Measurements from ENCODE around the gene NRXN3. TPM values are rescaled to one million over a fixed set of nuclear protein-coding genes. Genes with fewer than 3 reads are reported as not detected.

NRXN3 gene
- total RNA-seq, 1 experiment from 2014 or later, result not detected

- Mint-ChIP-seq H3K9me3 (ENCODE audit: low read depth, unreplicated experiment) (no peaks in the 10 kb centered on the region), H3K27ac (ENCODE audit: unreplicated experiment) (no peak overlapping the region), H3K27me3 (ENCODE audit: unreplicated experiment) (peaks cover 100% of the 10 kb centered on the region)
These were observed 14.0 kb downstream of the NRXN3 start for GRCh38 chr14:78184157-78184556.

GRCh38 chr14:78186277-78186676 is 16.1 kb downstream of the NRXN3 start:
- no peak for DNase-seq
- BruUV-seq (replicated peaks), result no TSS peak
- no peaks in the 10 kb centered on the region for H3K36me3 Mint-ChIP-seq (ENCODE audit: insufficient read depth, unreplicated experiment)
- H3K4me3 Mint-ChIP-seq (ENCODE audit: low read depth, unreplicated experiment), result no peak overlapping the region
- H3K27ac Mint-ChIP-seq (ENCODE audit: unreplicated experiment), result no peak overlapping the region
- intact Hi-C loops (cut with micrococcal nuclease; ENCODE audit: unreplicated experiment), result no loop called here
- no peaks in the 10 kb centered on the region for H3K9me3 Mint-ChIP-seq (ENCODE audit: low read depth, unreplicated experiment)
- no peak for TF ChIP-seq CTCF (IDR thresholded peaks at IDR 0.05; ENCODE audit: unreplicated experiment)
- CTCF ChIA-PET, result no interaction called here
- H3K4me1 Mint-ChIP-seq (ENCODE audit: low read depth, unreplicated experiment), result no peaks in the 10 kb centered on the region
- H3K27me3 Mint-ChIP-seq (ENCODE audit: unreplicated experiment), result peaks cover 100% of the 10 kb centered on the region

More at GRCh38 chr14:78184157-78184556, 14.0 kb downstream of the NRXN3 start:
- Mint-ChIP-seq H3K4me3 (ENCODE audit: low read depth, unreplicated experiment) (no peak overlapping the region), H3K36me3 (ENCODE audit: insufficient read depth, unreplicated experiment) (no peaks in the 10 kb centered on the region), H3K4me1 (ENCODE audit: low read depth, unreplicated experiment) (no peaks in the 10 kb centered on the region)
- intact Hi-C loops (cut with micrococcal nuclease; ENCODE audit: unreplicated experiment), result no loop called here
- TF ChIP-seq CTCF (IDR thresholded peaks at IDR 0.05; ENCODE audit: unreplicated experiment), result no peak
- DNase-seq, result no peak
- BruUV-seq (replicated peaks), result no TSS peak
- CTCF ChIA-PET, result interaction anchor here (0.6 kb wide), 1 partner anchor 342 kb away, joined by 3 read pairs; no protein-coding TSS in a partner anchor

- DNase-seq, result no peak
- peaks cover 100% of the 10 kb centered on the region for H3K27me3 Mint-ChIP-seq (ENCODE audit: unreplicated experiment)
- no peak overlapping the region for H3K27ac Mint-ChIP-seq (ENCODE audit: unreplicated experiment)
- no peaks in the 10 kb centered on the region for H3K9me3 Mint-ChIP-seq (ENCODE audit: low read depth, unreplicated experiment)
- H3K4me3 Mint-ChIP-seq (ENCODE audit: low read depth, unreplicated experiment), result no peak overlapping the region
- BruUV-seq (replicated peaks), result no TSS peak
- CTCF ChIA-PET, result no interaction called here
- intact Hi-C loops (cut with micrococcal nuclease; ENCODE audit: unreplicated experiment), result no loop called here
- no peaks in the 10 kb centered on the region for H3K4me1 Mint-ChIP-seq (ENCODE audit: low read depth, unreplicated experiment)
- no peak for TF ChIP-seq CTCF (IDR thresholded peaks at IDR 0.05; ENCODE audit: unreplicated experiment)
- H3K36me3 Mint-ChIP-seq (ENCODE audit: insufficient read depth, unreplicated experiment), result no peaks in the 10 kb centered on the region
These were observed 18.7 kb downstream of the NRXN3 start for GRCh38 chr14:78188882-78189281.

GRCh38 chr14:78195431-78195830 is 25.3 kb downstream of the NRXN3 start:
- no TSS peak for BruUV-seq (replicated peaks)
- H3K4me3 Mint-ChIP-seq (ENCODE audit: low read depth, unreplicated experiment), result no peak overlapping the region
- DNase-seq, result no peak
- CTCF ChIA-PET, result no interaction called here
- TF ChIP-seq CTCF (IDR thresholded peaks at IDR 0.05; ENCODE audit: unreplicated experiment), result no peak
- H3K27ac Mint-ChIP-seq (ENCODE audit: unreplicated experiment), result no peak overlapping the region
- H3K4me1 Mint-ChIP-seq (ENCODE audit: low read depth, unreplicated experiment), result no peaks in the 10 kb centered on the region
- no peaks in the 10 kb centered on the region for H3K36me3 Mint-ChIP-seq (ENCODE audit: insufficient read depth, unreplicated experiment)
- H3K27me3 Mint-ChIP-seq (ENCODE audit: unreplicated experiment), result peaks cover 100% of the 10 kb centered on the region
- peaks cover 3% of the 10 kb centered on the region for H3K9me3 Mint-ChIP-seq (ENCODE audit: low read depth, unreplicated experiment)
- intact Hi-C loops (cut with micrococcal nuclease; ENCODE audit: unreplicated experiment), result no loop called here
